GM19035 (cell line): ENCODE data around the gene MST1.

Source experiments
- ATAC-seq: cut with Tn5 transposase; IDR thresholded peaks from one replicate; pipeline ENCODE4 v1.9.1; 2021; ENCODE audit not compliant: unreplicated experiment

MST1 gene

DNA sequence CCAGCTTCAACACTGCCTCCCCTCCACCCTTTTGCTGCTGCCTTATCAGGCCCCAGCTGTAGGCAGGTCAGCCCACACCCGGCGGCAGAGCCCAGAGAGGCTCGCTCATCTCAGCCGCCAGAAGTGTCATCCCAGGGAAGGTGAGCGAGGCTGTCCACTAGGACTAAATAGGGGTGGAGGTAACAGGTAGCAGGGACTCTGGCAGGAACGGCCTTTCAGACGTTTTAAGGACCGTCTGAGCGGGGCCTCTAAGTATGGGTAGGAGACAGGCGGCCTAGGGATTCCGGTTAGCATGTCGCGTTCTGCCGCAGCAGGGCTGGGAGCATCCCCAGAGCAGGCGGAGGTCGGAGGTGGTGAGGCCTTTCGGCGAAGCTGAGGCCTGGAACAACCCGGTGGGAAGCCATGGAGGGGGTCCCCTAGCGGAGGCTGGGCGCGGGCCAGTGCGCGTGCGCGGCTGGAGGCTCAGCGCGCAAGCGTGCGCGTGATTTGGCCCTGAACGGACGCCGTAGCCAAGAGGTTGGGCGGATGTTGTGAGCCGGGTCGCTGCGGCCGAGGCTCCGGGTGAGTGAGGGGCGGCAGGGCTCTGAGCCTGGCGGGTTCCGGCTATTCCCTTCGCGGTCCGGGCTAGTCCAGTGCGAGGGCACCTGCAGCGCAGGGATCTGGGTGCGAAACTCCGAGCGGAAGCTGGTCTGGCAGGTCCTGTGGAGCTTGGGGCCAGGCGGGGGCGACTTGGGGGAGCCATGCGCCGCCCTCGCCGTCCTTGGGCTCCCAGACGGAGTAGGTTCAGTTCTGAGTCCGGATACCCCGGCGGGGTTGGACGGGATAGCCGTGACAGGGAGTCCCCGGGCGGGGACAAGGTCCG lies at the start of gene MST1, which contains the start of gene RNF123:
Gene MST1, minus strand, starts transcription at position 429 of the 862 bp plus-strand sequence. CDS start 783 bp downstream, outside the sequence.
Gene RNF123, plus strand, starts transcription at position 512 of the 862 bp plus-strand sequence. CDS start 1,609 bp downstream, outside the sequence.
- peak; percentile 72 for ATAC-seq

DNA sequence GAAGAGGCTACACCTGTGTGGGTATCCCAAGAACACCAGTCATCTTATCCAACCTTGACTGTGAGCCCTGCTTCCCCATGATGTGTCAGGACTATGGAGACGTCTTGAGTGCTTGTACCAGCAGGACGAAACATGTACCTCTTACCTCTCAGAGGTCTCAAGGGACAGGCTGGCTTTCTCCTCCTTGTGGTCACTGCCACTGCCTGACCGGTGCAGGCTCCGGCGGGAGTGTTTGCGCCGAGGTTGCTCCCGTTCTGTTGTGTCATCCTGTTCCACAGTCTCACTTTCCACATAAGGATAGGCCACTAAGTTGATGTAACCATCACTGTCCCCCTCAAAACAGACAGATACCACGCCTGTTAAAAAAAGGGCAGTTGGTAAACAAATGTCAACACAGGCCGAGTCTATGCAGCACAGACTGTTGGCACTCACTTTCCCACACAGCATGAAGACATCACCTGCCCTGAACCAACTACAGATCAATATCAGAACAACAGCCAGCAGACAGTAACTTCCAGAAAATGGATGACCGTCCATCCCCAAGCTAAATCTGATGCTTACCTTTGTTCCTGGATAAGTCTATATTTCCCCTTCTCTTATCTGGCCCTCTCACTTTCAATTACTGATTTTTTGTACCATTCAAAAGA lies 48.9 kb upstream of the MST1 start:
- ATAC-seq, result no peak

DNA sequence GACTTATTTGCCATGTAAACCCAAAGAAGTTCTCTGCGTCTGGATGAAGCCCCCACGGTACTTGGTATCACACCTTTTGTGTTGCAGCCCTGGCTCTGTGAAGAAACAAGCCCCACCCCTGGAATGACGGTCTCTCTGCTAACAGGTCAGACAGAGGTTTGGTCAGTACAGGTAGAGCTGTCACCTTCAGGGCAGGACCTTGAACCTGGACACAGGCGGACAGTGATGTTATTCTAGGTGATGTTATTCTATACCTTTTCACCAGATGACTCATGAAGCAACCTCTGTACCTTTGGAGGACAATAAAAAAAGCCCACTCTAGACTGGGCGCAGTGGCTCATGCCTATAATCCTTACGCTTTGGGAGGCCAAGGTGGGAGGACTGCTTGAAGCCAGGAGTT lies 45.5 kb upstream of the MST1 start:
- ATAC-seq, result no peak

DNA sequence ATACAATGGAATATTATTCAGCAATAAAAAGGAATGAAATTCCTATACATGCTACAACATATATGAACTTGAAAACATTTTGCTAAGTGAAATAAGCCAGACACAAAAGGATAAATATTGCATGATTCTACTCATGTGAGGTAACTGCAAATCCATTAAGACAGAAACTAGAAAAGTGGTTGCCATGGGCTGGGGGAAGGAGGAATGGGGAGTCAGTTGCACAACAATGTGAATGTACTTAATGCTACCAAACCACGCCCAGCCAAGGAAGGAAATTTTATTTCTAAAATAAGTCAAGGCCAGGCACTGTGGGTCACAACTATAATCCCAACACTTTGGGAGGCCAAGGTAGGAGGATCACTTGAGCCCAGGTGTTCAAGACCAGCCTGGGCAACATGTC lies 44.3 kb upstream of the MST1 start:
- no peak for ATAC-seq

DNA sequence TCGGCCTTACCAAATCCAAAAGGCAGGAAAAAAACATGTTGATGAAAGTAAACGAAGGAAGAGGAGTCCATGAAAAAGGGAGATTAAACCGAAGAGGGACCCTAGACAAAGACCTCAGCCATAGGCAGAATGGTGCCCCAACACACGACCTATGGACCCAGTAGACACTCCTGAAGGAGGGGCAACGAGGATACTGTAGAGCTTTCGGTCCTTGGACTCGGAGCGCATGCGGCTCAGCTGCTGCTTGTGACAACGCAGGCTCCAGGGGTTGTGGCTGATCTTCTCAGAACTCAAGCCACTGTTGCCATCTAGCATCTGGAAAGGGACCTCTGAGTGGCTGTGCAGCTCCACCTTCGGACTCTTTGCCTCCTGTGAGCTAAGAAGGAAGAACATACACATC lies 43.3 kb upstream of the MST1 start:
- ATAC-seq, result no peak

DNA sequence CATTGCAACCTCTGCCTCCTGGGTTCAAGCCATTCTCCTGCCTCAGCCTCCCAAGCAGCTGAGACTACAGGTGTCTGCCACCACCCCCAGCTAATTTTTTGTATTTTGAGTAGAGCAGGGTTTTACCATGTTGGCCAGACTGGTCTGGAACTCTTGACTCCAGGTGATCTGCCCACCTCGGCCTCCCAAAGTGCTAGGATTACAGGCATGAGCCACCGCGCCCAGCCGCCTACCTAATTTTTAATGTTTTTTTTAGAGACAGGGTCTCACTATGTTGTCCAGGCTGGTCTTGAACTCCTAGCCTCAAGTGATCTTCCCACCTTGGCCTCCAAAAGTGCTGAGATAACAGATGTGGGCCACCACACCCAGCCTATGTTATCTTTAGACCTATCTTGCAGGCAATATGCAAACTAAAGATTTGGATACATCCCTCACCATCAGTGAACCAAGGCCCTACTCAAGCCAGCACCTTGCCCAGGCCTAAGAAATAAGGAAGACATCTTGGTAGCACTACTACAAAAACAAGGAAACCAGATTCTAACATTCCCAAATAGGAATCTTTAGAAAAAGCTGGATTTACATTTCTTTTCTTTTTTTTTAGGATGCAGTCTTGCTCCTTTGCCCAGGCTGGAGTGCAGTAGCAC lies 40.8 kb upstream of the MST1 start:
- no peak for ATAC-seq

DNA sequence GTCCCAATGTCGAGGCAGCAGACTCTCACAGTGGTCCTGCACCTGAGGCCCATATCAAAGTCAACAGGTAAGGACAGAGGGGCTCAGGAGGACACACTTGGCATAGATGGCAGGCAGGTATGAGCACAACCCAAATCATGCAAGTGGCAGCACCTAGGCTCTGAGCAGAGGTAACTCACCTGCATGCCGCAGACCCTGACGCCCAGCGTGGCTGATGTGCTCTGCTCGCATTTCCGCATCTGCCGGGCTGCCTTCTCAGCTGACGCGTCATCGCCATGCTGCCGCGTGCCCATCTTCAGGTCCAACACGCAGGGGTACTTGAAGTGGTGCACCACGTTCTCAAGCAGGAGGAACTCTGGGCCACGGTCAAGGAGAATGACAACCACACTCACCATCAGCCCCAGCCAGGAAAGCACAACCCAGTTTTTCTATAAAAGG lies 38.7 kb upstream of the MST1 start:
- ATAC-seq, result no peak

DNA sequence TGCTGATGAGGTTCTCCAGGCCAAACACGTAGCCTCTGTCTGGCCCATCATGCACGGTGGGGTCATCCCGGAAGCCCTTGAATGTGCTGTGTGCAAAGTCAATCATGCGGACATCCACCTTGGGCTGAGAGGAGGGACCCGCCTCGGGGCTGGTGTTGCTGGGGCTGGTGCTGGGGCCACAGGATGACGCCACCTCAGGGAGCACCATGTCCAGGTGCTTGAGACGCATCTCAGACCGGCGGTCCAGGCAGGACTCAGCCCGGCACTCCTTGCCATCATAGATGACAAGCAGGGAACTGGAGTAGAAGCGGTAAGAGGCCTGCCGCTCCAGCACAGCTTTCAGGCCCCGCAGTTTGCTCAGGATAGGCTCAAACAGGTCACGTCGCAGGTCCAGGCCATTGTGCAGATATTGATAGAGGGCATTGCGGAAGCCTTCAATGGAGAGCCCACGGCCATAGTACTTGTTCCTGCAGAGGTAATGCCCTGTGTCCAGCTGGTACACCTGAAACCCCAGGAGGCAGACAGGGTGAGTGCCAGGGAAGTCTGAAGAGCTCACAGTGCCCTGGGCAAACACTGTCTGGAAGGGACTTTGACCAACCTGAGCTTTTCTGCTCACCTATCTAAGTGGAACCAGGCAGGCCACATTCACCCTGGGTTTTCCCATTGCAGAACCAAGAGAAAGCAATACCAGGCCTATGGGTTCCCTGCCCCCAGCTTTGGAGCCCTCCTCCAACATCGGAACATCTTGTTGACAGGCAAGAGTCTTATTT lies 38.1 kb upstream of the MST1 start:
- ATAC-seq, result no peak

DNA sequence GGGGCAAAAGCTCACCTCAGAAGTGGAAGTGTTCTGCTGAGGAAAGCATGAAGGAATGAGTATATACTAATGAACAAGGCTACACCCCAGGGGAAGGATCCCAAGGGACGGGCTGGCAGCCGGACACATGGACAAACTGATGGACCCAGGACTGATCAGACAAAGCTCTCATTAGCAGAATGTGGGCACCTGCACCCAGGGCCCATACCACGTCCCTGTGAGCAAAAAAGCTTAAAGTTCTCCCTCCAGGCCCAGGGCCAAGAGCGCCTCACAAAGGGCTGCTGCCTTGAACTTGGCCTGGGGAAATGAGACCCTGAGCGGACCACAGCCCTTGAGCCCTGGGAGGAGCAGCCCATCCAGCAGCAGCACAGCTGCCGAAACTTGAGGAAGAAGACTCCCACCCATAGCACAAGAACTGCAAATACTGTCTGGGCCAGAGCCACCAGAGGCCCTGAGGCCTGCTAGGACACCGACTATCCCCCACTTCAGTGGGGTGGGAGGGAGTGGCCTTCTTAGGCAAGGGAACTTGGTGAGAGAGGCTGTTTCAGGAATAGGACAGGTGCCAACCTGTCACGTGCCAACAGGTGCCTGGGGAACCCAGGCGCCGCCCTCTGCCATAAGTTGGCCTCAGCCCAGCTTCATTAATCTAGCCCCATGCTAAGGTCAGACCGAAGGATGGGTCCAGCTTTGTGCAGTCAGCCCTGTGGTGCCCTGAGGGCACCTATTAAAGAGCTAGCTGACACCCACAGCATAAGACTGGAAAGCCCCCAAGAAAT lies 36.8 kb upstream of the MST1 start:
- no peak for ATAC-seq

DNA sequence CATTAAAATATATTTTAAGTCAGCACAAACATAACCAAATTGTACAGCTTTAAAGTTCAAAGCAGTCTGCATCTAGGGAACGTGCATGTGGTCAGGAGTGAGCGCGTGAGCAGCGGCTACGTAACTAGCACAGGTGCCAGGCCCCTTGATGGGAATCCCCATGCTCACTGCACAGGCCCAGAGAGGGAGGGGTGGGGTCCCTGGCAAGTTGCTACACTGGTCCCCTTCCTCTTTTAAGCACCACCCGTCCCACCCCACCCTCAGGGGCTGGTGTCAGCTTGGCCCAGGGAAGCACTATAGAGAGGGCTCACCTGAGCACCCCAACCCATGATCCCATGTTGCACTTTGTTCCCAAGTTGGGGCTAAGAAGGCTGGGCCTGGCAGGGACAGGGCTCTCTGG lies 35.3 kb upstream of the MST1 start:
- ATAC-seq, result no peak

DNA sequence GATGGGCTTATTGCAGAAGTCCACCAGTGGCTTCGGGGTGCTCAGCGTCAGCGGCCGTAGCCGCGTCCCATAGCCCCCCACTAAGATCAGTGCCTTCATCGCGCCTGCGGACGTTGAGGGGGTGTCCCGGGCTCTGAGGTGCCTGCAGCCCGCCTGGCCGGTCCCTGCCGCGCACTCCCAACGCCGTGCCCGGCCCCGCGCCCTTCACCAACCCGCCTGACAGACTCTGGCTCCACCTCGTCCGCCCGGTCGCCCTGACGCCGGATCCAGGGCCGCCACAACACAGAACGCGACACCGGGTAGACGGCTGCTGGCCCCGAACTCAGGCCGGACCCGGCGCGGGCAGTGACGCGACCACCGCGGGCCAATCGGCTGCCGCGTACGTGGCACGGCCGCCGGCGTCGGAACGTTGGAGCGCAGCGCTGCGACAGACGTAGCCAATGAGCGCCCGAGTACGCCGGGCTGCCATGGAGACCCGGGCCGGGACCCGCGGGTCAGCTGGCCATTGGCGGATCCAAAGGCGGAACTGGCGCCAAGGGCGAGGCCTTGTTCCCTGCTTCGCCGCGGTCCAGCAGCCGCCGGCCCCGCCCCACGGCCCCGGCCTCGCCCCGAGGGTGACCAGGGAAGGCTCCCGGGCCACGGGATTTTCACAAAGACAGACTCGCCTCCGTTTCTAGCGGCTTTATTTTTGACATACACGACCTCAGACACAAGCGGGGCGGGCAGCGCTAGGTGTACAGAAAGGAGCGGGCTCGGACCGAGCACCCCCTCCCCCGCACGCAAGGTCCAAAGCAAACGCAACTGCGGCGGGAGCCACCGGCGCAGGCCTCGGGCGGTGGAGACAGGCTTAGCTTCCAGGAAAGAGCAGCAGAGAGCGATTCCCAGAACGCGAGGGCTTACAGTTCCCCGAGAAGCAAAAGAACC lies 34.6 kb upstream of the MST1 start, which contains the start of gene GMPPB:
Gene GMPPB, minus strand, starts transcription at position 324 of the 924 bp plus-strand sequence. Its CDS starts 225 bp downstream, at position 99.
- peak; percentile 75 for ATAC-seq

DNA sequence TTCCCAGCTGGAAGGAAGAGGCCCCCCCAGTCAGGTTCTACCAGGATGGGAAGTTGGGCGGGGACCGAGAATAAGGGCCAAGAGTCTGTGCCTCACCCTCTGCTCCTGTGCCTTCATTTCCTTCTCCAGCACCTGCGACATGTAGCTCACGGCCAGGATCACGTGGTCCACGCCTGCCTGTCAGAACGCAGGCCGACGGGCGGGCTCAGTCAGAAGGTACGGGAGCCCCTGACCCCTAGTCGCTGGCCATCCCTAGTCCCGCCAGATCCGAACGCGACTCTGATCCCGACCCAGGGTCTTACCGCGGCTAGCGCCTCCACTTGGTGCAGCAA lies 34.0 kb upstream of the MST1 start:
- peak; percentile 18 for ATAC-seq

DNA sequence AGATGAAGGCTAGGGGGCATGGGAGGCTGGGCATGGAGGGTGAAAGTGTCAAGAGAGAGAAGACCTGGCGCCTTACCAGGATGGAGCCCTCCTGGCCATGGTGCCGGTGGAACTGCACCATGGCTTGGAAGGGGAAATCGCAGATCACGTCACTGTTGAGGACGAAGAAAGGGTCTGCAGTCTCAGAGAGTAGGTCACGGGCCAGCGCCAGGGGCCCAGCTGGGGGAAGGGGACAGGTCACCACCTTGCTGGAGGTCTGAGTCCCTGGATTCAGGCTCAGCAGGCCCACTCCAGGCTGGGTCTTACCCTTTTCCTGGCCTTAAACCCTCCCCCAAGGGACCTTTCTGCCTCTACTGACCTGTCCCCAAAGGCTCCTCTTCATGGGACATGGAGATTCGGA lies 33.6 kb upstream of the MST1 start:
- no peak for ATAC-seq

DNA sequence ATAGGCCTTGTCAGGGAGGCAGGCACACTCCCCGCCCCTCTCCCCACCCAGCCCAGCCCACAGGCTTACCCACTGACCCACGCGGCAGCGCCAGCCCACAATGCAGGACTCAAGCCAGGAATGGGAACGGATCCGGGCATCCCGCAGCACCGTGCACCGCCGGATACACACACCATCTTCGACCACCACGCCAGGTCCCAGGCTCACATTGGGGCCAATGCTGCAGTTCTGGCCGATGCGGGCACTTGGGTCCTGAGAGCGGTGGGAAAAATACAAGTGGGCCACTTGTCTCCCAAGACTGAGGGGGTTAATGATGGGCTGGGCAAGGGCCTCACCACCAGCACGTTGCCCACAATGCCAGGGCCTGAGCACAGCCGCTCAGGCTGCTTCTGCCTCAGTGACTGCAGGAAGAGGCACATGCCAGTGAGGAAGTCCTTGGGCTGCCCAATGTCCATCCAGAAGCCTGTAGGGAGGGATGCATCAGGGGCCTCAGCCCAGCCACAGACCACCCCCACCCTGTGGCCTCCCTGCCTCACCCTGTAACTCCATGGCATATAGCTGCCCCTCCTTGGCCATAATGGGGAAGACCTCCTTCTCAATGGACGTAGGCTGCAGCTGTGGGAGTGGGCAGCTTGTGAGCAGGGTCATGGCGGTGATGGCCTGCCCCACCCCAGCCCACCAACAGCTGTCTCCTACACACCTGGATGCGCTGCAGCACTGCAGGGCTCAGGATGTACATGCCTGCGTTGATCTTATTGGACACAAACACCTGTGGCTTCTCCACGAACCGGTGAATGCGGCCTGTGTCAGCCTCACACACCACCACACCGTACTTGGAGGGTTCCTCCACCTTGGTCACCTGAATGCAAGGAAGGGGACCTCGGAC lies 32.9 kb upstream of the MST1 start:
- no peak for ATAC-seq

DNA sequence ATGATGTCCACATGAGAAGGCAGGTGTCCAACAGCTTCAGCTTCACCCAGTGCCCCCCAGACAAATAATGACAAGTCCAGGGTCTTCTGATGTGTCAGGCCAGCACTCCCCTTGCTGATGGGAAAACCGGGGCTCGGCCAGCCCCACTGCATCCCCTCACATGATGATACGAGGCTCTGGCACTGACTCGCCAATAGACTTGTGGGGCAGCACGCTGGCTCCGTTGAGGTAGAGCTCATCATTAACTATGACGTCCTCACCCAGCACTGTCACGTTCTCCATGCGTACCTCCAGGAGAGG lies 32.3 kb upstream of the MST1 start:
- ATAC-seq, result no peak

DNA sequence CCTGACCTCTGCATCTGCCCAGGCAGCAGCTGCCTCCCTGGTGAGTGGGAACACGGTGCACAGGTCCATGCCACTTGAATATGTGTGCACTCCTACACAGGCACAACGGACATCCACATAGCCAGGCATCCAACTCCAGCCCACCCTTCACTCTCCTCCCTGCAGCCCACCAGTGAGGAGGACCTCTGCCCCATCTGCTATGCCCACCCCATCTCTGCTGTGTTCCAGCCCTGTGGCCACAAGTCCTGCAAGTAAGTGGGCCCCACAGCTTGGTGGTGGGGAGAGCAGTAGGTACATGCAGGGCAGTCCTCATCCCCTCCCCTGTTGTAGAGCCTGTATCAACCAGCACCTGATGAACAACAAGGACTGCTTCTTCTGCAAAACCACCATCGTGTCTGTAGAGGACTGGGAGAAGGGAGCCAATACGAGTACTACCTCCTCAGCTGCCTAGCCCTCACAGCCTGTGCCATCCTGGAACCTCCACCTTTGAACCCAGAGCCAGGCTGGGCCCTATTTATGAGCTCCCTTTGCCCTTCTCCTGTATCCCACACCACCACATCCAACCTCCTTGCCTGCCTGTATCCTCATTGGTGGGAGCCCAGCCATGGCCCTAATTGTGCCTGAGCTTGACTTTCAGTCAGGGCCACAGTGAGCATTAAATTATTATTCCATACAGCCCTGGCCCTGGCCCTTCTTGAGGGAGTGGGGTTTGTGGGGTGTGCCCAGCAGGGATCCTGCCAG lies 31.8 kb upstream of the MST1 start:
- no peak for ATAC-seq

DNA sequence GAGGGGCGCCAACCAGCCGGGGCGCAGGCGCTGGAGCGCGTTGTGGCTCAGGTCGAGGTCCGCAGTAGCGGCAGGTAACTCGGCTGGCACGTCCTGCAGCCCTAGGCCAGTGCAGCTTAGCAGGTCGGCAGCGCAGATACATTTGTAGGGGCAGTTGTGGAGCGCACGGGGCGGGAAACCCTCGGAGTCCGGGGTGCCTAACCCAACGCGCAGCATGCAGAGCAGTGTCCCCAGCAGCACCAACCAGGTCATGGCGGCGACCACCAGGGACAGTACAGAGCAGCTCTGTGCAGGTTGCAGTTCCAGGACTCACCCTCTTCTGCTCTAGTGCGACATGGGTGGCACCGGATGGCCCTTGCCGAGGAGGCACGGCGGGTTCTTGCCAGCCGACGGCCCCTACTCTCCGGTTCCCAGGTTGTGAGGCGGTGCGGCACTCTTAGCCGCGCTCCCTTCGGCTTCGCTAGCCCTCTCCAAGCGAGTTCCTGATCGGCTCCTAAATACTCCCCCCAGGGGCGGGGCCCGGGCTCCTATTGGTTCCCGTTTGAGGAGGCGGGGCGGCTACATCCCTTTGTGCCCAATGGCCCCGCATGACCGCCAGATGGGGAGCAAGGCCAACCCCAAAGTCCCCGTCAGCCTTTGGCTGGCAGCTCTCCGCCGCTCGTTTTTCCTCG lies 30.1 kb upstream of the MST1 start, which contains the start of gene AMIGO3:
Gene AMIGO3, minus strand, starts transcription at position 471 of the 671 bp plus-strand sequence. Its CDS starts 219 bp downstream, at position 252.
- ATAC-seq, result peak; percentile 41
